Measurements from ENCODE around the gene TNFRSF13B. TPM values are rescaled to one million over a fixed set of nuclear protein-coding genes. Genes with fewer than 3 reads are reported as not detected.

TNFRSF13B gene
- total RNA-seq, 1 experiment from 2014 or later = not detected

DNA sequence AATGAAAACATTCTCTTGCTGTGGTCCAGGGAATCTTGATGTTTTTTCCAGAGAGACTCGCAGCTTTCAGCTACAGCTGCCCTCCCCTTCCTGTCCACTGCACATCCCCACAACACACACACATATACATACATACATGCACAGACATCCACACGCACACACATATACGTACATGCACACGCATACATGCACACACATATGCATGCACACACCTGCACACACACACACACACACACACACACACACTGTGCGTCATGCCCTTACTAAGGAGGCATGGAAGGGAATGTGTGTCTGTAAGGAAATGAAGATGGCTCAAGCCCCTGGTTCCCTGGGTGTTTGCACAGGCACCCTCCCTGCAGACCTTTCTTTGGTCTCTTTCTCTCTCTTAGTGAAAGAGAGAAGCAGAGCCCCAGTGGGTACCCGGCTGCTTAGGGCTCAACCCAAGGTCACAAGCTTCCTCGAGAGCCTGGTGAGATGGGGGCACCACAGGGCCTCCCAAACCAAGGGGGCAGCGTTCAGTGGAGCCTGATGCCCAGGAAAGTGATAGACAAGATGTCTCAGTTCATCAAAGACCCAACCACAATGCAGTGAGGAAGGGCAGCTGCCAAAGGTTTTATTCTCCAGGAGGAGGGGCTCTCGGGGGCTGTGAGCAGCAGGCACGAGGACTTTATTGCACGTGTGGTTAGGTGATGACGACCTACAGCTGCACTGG, 33.3 kb downstream of the TNFRSF13B start:
- Histone ChIP-seq H2AFZ (ENCODE audit: low read length) (no peak overlapping the region), H4K20me1 (ENCODE audit: low read length) (no peaks in the 10 kb centered on the region), H3K79me2 (ENCODE audit: low read length) (no peaks in the 10 kb centered on the region), H3F3A (ENCODE audit: low read length, unreplicated experiment) (no peaks in the 10 kb centered on the region), H3K36me3 (ENCODE audit: low read depth, low read length) (no peaks in the 10 kb centered on the region), H3K9me3 (ENCODE audit: low read length) (no peaks in the 10 kb centered on the region), H3K27ac (ENCODE audit: low read length) (no peak overlapping the region), H3K27me3 (ENCODE audit: low read length) (no peaks in the 10 kb centered on the region), H3K4me2 (ENCODE audit: low read length) (no peak overlapping the region), H3K4me1 (ENCODE audit: insufficient read depth, low read length) (peaks cover 27% of the 10 kb centered on the region), H3K9me2 (replicated peaks; ENCODE audit: low read length) (no peaks in the 10 kb centered on the region), H3K4me3 (ENCODE audit: low read length) (no peak overlapping the region), H3K9ac (ENCODE audit: low read length) (no peak overlapping the region)
- TF ChIP-seq, protein P1, sequence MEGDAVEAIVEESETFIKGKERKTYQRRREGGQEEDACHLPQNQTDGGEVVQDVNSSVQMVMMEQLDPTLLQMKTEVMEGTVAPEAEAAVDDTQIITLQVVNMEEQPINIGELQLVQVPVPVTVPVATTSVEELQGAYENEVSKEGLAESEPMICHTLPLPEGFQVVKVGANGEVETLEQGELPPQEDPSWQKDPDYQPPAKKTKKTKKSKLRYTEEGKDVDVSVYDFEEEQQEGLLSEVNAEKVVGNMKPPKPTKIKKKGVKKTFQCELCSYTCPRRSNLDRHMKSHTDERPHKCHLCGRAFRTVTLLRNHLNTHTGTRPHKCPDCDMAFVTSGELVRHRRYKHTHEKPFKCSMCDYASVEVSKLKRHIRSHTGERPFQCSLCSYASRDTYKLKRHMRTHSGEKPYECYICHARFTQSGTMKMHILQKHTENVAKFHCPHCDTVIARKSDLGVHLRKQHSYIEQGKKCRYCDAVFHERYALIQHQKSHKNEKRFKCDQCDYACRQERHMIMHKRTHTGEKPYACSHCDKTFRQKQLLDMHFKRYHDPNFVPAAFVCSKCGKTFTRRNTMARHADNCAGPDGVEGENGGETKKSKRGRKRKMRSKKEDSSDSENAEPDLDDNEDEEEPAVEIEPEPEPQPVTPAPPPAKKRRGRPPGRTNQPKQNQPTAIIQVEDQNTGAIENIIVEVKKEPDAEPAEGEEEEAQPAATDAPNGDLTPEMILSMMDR (conservative IDR thresholded peaks at IDR 0.05; ENCODE audit: low read depth, low read length) = no peak
- ChIA-PET POLR2A (ENCODE audit: unreplicated experiment) (no interaction called here), CTCF (no interaction called here)
- DNase-seq (no peak), ATAC-seq (no peak)
- no TSS peak for BruUV-seq (replicated peaks)
- intact Hi-C loops (cut with micrococcal nuclease) = no loop called here

DNA sequence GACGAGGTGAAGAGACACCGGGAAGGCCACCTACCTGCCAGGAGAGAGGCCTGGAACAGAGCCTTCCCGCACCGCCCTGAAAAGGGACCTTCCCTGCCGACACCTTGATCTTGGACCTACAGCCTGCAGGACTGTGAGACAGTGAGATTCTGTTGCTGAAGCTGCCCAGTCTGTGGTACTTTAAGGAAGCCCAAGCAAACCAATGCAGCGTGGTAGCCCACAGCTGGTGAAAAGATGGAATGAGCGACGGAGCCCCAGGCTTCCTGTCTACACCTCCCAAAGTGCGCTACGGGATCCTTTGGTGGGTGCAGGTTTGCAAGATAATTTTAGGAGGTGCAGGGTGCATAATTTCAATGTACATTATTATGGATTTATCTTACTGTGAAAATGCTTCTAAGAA, 33.9 kb downstream of the TNFRSF13B start:
- H3K27ac ChIP-seq (ENCODE audit: low read length) = no peak overlapping the region
- no peak overlapping the region for H3K4me2 ChIP-seq (ENCODE audit: low read length)
- no peaks in the 10 kb centered on the region for H3K79me2 ChIP-seq (ENCODE audit: low read length)
- no peak overlapping the region for H3K4me3 ChIP-seq (ENCODE audit: low read length)
- no peaks in the 10 kb centered on the region for H3K9me2 ChIP-seq (replicated peaks; ENCODE audit: low read length)
- H3F3A ChIP-seq (ENCODE audit: low read length, unreplicated experiment) = no peaks in the 10 kb centered on the region
- DNase-seq = no peak
- H4K20me1 ChIP-seq (ENCODE audit: low read length) = no peaks in the 10 kb centered on the region
- peaks cover 23% of the 10 kb centered on the region for H3K4me1 ChIP-seq (ENCODE audit: insufficient read depth, low read length)
- no peaks in the 10 kb centered on the region for H3K9me3 ChIP-seq (ENCODE audit: low read length)
- no peak for TF ChIP-seq EZH2phosphoT487 (IDR thresholded peaks at IDR 0.05; ENCODE audit: borderline replicate concordance, low read length)
- no peak for TF ChIP-seq EZH2 (IDR thresholded peaks at IDR 0.05; ENCODE audit: low read length, unreplicated experiment)
- BruUV-seq (replicated peaks) = no TSS peak
- H2AFZ ChIP-seq (ENCODE audit: low read length) = no peak overlapping the region
- no peaks in the 10 kb centered on the region for H3K36me3 ChIP-seq (ENCODE audit: low read depth, low read length)
- no peak overlapping the region for H3K9ac ChIP-seq (ENCODE audit: low read length)
- ChIA-PET POLR2A (ENCODE audit: unreplicated experiment) (no interaction called here), CTCF (no interaction called here)
- intact Hi-C loops (cut with micrococcal nuclease) = no loop called here
- ATAC-seq = no peak
- H3K27me3 ChIP-seq (ENCODE audit: low read length) = no peaks in the 10 kb centered on the region

GRCh38 chr17:16937431-16937830, 34.5 kb downstream of the TNFRSF13B start:
- H3F3A ChIP-seq (ENCODE audit: low read length, unreplicated experiment) = no peaks in the 10 kb centered on the region
- no peak overlapping the region for H3K4me3 ChIP-seq (ENCODE audit: low read length)
- intact Hi-C loops (cut with micrococcal nuclease) = no loop called here
- H3K9me2 ChIP-seq (replicated peaks; ENCODE audit: low read length) = no peaks in the 10 kb centered on the region
- no peak overlapping the region for H3K4me2 ChIP-seq (ENCODE audit: low read length)
- ChIA-PET CTCF (no interaction called here), POLR2A (ENCODE audit: unreplicated experiment) (no interaction called here)
- no peak overlapping the region for H2AFZ ChIP-seq (ENCODE audit: low read length)
- H3K4me1 ChIP-seq (ENCODE audit: insufficient read depth, low read length) = peaks cover 17% of the 10 kb centered on the region
- no peak for DNase-seq
- no TSS peak for BruUV-seq (replicated peaks)
- H3K27me3 ChIP-seq (ENCODE audit: low read length) = no peaks in the 10 kb centered on the region
- H3K9ac ChIP-seq (ENCODE audit: low read length) = no peak overlapping the region
- H3K79me2 ChIP-seq (ENCODE audit: low read length) = no peaks in the 10 kb centered on the region
- no peaks in the 10 kb centered on the region for H3K36me3 ChIP-seq (ENCODE audit: low read depth, low read length)
- no peaks in the 10 kb centered on the region for H4K20me1 ChIP-seq (ENCODE audit: low read length)
- no peak overlapping the region for H3K27ac ChIP-seq (ENCODE audit: low read length)
- H3K9me3 ChIP-seq (ENCODE audit: low read length) = no peaks in the 10 kb centered on the region
- no peak for ATAC-seq
- TF ChIP-seq, protein P1 (conservative IDR thresholded peaks at IDR 0.05; ENCODE audit: low read depth, low read length) = no peak
- no peak for TF ChIP-seq EZH2phosphoT487 (IDR thresholded peaks at IDR 0.05; ENCODE audit: borderline replicate concordance, low read length)
- no peak for TF ChIP-seq EZH2 (IDR thresholded peaks at IDR 0.05; ENCODE audit: low read length, unreplicated experiment)
